A673 (cell line): ENCODE measurements around the gene TOP3B. TPM values are rescaled to one million over a fixed set of nuclear protein-coding genes. Genes with fewer than 3 reads are reported as not detected.

Experiments used
- BruUV-seq: library from RNA; stranded (reverse); fragments of 400-500 nt; replicated peaks from 2 replicates; lab custom pipeline; 2021; lab: Mats Ljungman, UMichigan
- CTCF ChIA-PET: fragments of 300-600 bp; sonication (Branson Sonifier 250); formaldehyde crosslinking; loops from one replicate; lab custom pipeline; 2022; ENCODE audit warnings: antibody characterized with exemption; lab: Charles Lee
- POLR2A ChIA-PET: fragments of 300-600 bp; sonication (Branson Sonifier 250); formaldehyde crosslinking; loops from one replicate; lab custom pipeline; 2022; ENCODE audit warnings: antibody characterized with exemption; ENCODE audit not compliant: low non-redundant PET; lab: Charles Lee
- DNase-seq: peaks from one replicate; pipeline ENCODE4 v3.0.0-alpha.2; 2015; ENCODE audit warnings: low spot score
- H3K27ac ChIP-seq: fragments of 200-600 bp; sonication (generic); 2 replicates; pipeline ENCODE4 v1.5.1; 2016; ENCODE audit warnings: mixed run types, low read depth, mild to moderate bottlenecking, mixed read lengths, antibody characterized with exemption, low read length; ENCODE audit not compliant: poor library complexity, severe bottlenecking
- H3K27me3 ChIP-seq: fragments of 200-600 bp; sonication (generic); replicated peaks from 2 replicates; pipeline ENCODE4 v1.6.1; 2017; ENCODE audit warnings: mixed run types, low read depth, mild to moderate bottlenecking, mixed read lengths, antibody characterized with exemption, low read length; ENCODE audit not compliant: insufficient read depth, poor library complexity
- H3K36me3 ChIP-seq: fragments of 200-600 bp; sonication (generic); 2 replicates; pipeline ENCODE4 v1.6.1; 2016; ENCODE audit warnings: mixed run types, mild to moderate bottlenecking, mixed read lengths, antibody characterized with exemption, low read length; ENCODE audit not compliant: insufficient read depth, poor library complexity, severe bottlenecking
- H3K4me1 ChIP-seq: fragments of 200-600 bp; sonication (generic); 2 replicates; pipeline ENCODE4 v1.6.1; 2017; ENCODE audit warnings: mixed run types, mild to moderate bottlenecking, mixed read lengths, antibody characterized with exemption, low read length; ENCODE audit not compliant: insufficient read depth, poor library complexity, severe bottlenecking
- H3K4me3 ChIP-seq: fragments of 200-600 bp; sonication (generic); 2 replicates; pipeline ENCODE4 v1.5.1; 2016; ENCODE audit warnings: low read depth, mixed run types, mild to moderate bottlenecking, mixed read lengths, low read length; ENCODE audit not compliant: poor library complexity, severe bottlenecking
- H3K9me3 ChIP-seq: fragments of 200-600 bp; sonication (generic); 2 replicates; pipeline ENCODE4 v1.6.1; 2016; ENCODE audit warnings: mixed run types, low read depth, mild to moderate bottlenecking, mixed read lengths, antibody characterized with exemption, low read length; ENCODE audit not compliant: poor library complexity, severe bottlenecking
- CTCF ChIP-seq: fragments of 300-800, 200-600 bp; sonication (generic); conservative IDR thresholded peaks from 2 replicates; pipeline ENCODE4 v1.5.1; 2017; ENCODE audit warnings: low read depth, mild to moderate bottlenecking, antibody characterized with exemption, low read length, moderate library complexity, mixed read lengths
- EZH2 ChIP-seq: fragments of 200-600 bp; sonication (generic); IDR thresholded peaks from 2 replicates; pipeline ENCODE4 v1.6.1; 2017; ENCODE audit warnings: borderline replicate concordance, low read depth, mild to moderate bottlenecking, mixed read lengths, antibody characterized with exemption, low read length; ENCODE audit not compliant: poor library complexity, severe bottlenecking
- intact Hi-C: fragments of 100-400 bp; cut with micrococcal nuclease; formaldehyde crosslinking; loops from one replicate; pipeline ENCODE4 v1.10.0; 2022; ENCODE audit not compliant: unreplicated experiment
- total RNA-seq: library from RNA; stranded (reverse); gene quantifications from 2 replicates; pipeline ENCODE4 v1.2.3, GENCODE V29; 2021

The TOP3B gene
- total RNA-seq, 1 experiment from 2014 or later, result 60.2 TPM

GRCh38 chr22:21933910-21934309 lies 48.7 kb downstream of the TOP3B start:
- ChIA-PET POLR2A (interaction anchor here (0.7 kb wide), 1 partner anchor 112 kb away, joined by 4 read pairs; no protein-coding TSS in a partner anchor), CTCF (no interaction called here)
- Histone ChIP-seq H3K27ac (no peak overlapping the region), H3K4me3 (no peak overlapping the region), H3K4me1 (peaks cover 17% of the 10 kb centered on the region), H3K9me3 (no peaks in the 10 kb centered on the region), H3K27me3 (no peaks in the 10 kb centered on the region), H3K36me3 (peaks cover 61% of the 10 kb centered on the region)
- DNase-seq, result no peak
- intact Hi-C loops, result no loop called here
- TF ChIP-seq CTCF, result no peak
- no peak for TF ChIP-seq EZH2
- BruUV-seq, result no TSS peak

GRCh38 chr22:21933413-21933812 lies 49.2 kb downstream of the TOP3B start:
- no TSS peak for BruUV-seq
- Histone ChIP-seq H3K9me3 (no peaks in the 10 kb centered on the region), H3K27me3 (no peaks in the 10 kb centered on the region), H3K4me1 (peaks cover 12% of the 10 kb centered on the region), H3K4me3 (no peak overlapping the region), H3K27ac (no peak overlapping the region), H3K36me3 (peaks cover 61% of the 10 kb centered on the region)
- ChIA-PET CTCF (no interaction called here), POLR2A (no interaction called here)
- intact Hi-C loops, result no loop called here
- TF ChIP-seq CTCF (no peak), EZH2 (no peak)
- no peak for DNase-seq

- H3K4me3 ChIP-seq, result no peak overlapping the region
- BruUV-seq, result no TSS peak
- H3K27ac ChIP-seq, result no peak overlapping the region
- H3K36me3 ChIP-seq, result peaks cover 61% of the 10 kb centered on the region
- TF ChIP-seq CTCF, result no peak
- TF ChIP-seq EZH2, result no peak
- peaks cover 7% of the 10 kb centered on the region for H3K4me1 ChIP-seq
- H3K27me3 ChIP-seq, result no peaks in the 10 kb centered on the region
- no peaks in the 10 kb centered on the region for H3K9me3 ChIP-seq
- ChIA-PET CTCF (no interaction called here), POLR2A (no interaction called here)
- intact Hi-C loops, result no loop called here
- no peak for DNase-seq
These were observed 50.2 kb downstream of the TOP3B start for GRCh38 chr22:21932347-21932746.
